ENCODE results near the gene ANK3.

Gene ANK3

GRCh38 chr10:60377042-60377352 is 12.7 kb downstream of the ANK3 start:
- no peak for DNase-seq (ENCODE audit: low read depth)

DNA sequence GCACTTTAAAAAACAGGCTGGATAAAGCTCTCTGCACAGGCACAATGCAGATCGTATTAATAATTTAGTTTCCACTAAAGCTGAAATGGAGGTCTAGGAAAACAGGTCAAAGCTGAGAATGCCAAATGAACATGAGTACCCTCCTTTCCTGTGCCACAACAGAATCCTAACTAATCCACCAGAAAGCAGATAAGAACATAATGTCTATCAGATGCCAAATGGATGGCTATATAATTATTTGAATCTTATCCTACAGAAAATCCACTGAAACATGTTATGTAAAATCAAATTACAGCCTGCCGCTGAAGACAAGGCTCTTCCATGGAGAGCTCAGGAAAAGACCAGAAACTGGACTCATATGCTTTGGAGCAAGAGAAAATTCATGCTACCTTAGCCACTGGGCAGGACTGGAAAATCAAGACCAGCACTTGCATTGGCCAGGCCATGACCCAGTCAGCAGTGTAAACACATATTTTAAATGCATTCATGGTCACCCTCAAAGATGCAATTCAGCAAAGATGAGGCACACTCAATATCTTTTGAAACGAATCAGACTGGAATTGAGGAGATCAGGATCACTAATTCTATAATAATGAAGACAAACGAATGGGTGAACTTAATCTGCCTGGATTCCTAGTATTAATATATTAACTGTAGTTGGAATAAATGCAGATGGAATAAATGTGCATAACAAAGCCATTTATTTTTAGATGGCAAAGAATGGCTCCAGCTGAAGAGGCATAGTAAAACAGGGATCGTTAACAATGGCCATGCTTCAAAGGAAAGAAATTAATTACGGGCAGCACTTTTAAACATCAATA is 13.2 kb downstream of the ANK3 start:
- no peak for DNase-seq (ENCODE audit: low read depth)

DNA sequence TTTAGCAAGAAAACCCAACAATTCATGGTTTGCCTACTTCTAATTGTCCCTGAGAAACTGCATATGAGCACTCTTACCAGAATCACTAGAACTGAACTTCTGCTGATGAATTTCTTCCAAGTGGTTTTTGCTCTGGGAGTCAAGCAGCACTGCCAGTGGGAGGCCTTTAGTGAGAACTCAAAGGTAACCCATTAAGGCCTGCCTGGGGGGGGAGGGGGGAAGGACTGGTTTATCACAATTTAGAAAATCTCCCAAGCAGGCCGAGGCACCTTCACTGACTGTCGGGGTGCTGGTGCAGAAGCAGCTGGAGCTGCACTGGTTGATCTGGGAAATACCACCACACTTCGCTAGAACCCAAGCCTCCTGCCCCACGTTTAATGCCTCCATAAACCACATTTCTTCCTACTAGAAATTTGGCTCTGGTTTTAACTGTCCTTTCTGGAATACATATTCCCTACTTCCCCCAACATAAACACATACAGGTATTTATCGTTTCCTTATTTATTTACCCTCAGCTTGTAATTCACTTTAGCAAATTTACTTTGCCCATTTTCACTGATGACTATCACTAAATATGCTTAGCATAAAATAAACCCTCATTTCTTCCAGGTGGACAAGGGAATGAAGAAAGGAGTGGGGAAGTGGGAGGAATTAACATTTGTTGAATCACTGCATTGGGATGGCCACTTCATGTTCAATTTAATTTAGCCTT is 14.2 kb downstream of the ANK3 start:
- DNase-seq (ENCODE audit: low read depth), result no peak

GRCh38 chr10:60374836-60375235 is 14.8 kb downstream of the ANK3 start:
- no peak for DNase-seq (ENCODE audit: low read depth)

- no peak for DNase-seq (ENCODE audit: low read depth)
These were observed 17.2 kb downstream of the ANK3 start for GRCh38 chr10:60372436-60372835.

DNA sequence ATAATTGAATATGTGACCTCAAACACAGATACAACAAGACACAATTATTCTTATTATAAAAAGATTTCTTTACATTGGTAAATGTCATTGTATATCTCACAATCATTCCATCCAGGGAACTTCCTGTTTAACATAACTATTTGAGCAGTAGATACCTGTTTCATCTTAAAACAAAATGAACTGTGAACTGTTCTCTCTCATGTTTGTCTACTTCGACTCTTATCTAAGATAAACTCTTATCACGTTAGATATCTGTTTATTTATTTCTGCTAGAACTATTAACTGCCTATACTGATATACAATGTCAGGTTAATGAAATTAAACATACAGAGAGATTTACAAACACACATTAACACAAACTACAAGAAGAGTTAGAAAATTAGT is 20.1 kb downstream of the ANK3 start:
- no peak for DNase-seq (ENCODE audit: low read depth)

GRCh38 chr10:60368875-60369546 is 20.7 kb downstream of the ANK3 start:
- no peak for DNase-seq (ENCODE audit: low read depth)

DNA sequence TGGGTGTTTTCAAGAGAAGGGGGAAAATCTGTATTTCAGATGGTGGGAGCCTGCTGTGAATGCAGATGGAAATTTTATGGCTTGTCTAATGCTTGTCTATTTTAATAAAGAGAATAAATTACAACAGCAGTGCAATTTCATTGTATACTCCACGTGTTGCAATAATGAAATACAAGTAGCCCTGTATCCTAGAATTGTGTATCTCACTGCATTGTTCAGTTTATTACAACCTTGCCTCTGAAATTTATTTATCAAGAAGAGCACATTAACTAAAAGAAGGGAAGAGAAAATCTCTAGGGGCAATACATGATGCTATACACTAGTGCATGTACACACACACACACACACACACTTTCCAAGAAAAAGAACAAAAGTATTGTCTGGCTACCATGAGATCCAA is 21.8 kb downstream of the ANK3 start:
- DNase-seq (ENCODE audit: low read depth), result no peak

GRCh38 chr10:60367431-60367830 is 22.2 kb downstream of the ANK3 start:
- no peak for DNase-seq (ENCODE audit: low read depth)

GRCh38 chr10:60367024-60367423 is 22.7 kb downstream of the ANK3 start:
- no peak for DNase-seq (ENCODE audit: low read depth)

- no peak for DNase-seq (ENCODE audit: low read depth)
These were observed 26.5 kb downstream of the ANK3 start for GRCh38 chr10:60363187-60363586.

GRCh38 chr10:60362461-60362860 is 27.2 kb downstream of the ANK3 start:
- DNase-seq (ENCODE audit: low read depth), result no peak

DNA sequence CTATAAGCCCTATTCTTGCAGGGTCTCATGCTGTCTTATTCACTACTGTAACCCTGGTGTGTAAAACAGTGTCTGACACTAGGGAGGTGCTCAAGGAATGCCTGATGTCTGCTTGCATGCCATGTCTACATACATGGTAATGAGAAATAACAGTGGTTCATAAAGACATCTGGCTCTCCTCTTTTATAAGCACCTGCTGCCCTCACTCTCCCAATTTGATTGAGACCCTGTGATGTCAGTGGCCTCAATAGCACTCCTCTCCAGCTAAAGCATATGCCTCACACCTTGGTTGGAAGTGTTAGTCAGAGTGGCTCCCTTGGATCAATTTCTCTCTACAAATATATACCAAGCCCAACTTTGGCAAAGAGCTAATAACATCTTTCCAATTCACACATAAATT is 30.6 kb downstream of the ANK3 start:
- no peak for DNase-seq (ENCODE audit: low read depth)

GRCh38 chr10:60358282-60358681 is 31.4 kb downstream of the ANK3 start:
- DNase-seq (ENCODE audit: low read depth), result no peak

GRCh38 chr10:60353519-60354258 is 36.0 kb downstream of the ANK3 start:
- peak; percentile 35 for DNase-seq (ENCODE audit: low read depth)

GRCh38 chr10:60352105-60352504 is 37.6 kb downstream of the ANK3 start:
- no peak for DNase-seq (ENCODE audit: low read depth)

GRCh38 chr10:60351191-60351853 is 38.4 kb downstream of the ANK3 start:
- no peak for DNase-seq (ENCODE audit: low read depth)

GRCh38 chr10:60350400-60350799 is 39.3 kb downstream of the ANK3 start:
- no peak for DNase-seq (ENCODE audit: low read depth)

- DNase-seq (ENCODE audit: low read depth), result no peak
These were observed 40.2 kb downstream of the ANK3 start for GRCh38 chr10:60349426-60349825.

DNA sequence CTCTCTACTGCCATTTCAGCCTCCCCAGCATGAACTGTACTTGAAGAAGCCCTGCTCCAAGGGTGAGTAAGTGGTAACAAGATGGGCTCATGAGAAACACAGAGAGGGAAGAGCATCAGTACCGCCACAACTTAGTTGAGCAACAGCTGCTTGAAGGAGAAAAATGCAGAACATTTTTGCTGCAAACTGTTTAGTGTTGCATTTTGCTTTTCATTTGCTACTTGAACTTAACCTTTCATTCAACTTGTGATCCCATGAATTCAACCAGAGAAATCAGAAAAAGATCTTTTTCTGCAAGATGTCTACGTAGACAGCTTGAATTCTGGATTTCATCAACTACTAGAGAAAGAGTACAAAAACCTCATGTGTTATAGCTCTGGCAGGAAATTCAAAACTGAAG is 40.7 kb downstream of the ANK3 start:
- DNase-seq (ENCODE audit: low read depth), result peak; percentile 30

- DNase-seq (ENCODE audit: low read depth), result no peak
These were observed 42.4 kb downstream of the ANK3 start for GRCh38 chr10:60347270-60347669.

GRCh38 chr10:60346661-60347060 is 43.0 kb downstream of the ANK3 start:
- DNase-seq (ENCODE audit: low read depth), result no peak
